Liver (tissue), 10 donors: ENCODE measurements around the gene SHLD3. TPM values are rescaled to one million over a fixed set of nuclear protein-coding genes. Genes with fewer than 3 reads are reported as not detected.
"Not testable (repeated sequence)": the region's sequence is repeated elsewhere in the genome, so short reads cannot be mapped to it uniquely, and the experiment has no call there.

Experiments
- DNase-seq: peaks from one replicate; pipeline ENCODE4 v3.0.0-alpha.2; 2017; ENCODE audit warnings: low spot score
- H3K27ac ChIP-seq, 2 donors: one replicate each; pipeline ENCODE4 v1.7.0; 2013; ENCODE audit warnings: inconsistent platforms in 2 of 2, low read length in 2 of 2, control low read depth in 1 of 2, low read depth in 1 of 2, mild to moderate bottlenecking in 1 of 2
- H3K27me3 ChIP-seq, 4 donors: one replicate each; pipeline versions ENCODE4 v1.6.1 to v1.7.0; 2013; ENCODE audit warnings: low read length in 3 of 4, inconsistent platforms in 1 of 4, mild to moderate bottlenecking in 1 of 4, moderate library complexity in 1 of 4; ENCODE audit not compliant: control insufficient read depth in 4 of 4, insufficient read depth in 4 of 4
- H3K36me3 ChIP-seq, 4 donors: one replicate each; pipeline versions ENCODE4 v1.6.1 to v1.7.0; 2013; ENCODE audit warnings: low read length in 3 of 4, mild to moderate bottlenecking in 3 of 4, low read depth in 1 of 4, moderate library complexity in 1 of 4; ENCODE audit not compliant: control insufficient read depth in 4 of 4, insufficient read depth in 3 of 4
- H3K4me1 ChIP-seq, 4 donors: one replicate each; pipeline versions ENCODE4 v1.6.1 to v1.7.0; 2013; ENCODE audit warnings: low read length in 3 of 4, mild to moderate bottlenecking in 3 of 4, moderate library complexity in 1 of 4; ENCODE audit not compliant: control insufficient read depth in 4 of 4, insufficient read depth in 4 of 4
- H3K4me3 ChIP-seq, 3 donors: one replicate each; pipeline versions ENCODE4 v1.6.1 to v1.7.0; 2013; ENCODE audit warnings: low read length in 3 of 3, control low read depth in 1 of 3, low read depth in 1 of 3, mild to moderate bottlenecking in 1 of 3
- H3K9ac ChIP-seq, 2 donors: one replicate each; pipeline ENCODE4 v1.7.0; 2013; ENCODE audit warnings: low read length in 2 of 2, mild to moderate bottlenecking in 2 of 2, moderate library complexity in 2 of 2, control low read depth in 1 of 2, low read depth in 1 of 2
- H3K9me3 ChIP-seq, 4 donors: one replicate each; pipeline versions ENCODE4 v1.6.1 to v1.7.0; 2013; ENCODE audit warnings: low read length in 3 of 4; ENCODE audit not compliant: control insufficient read depth in 4 of 4
- EGR1 ChIP-seq, 2 donors: IDR thresholded peaks; 2 replicates each; pipeline ENCODE4 v1.6.1; 2016 to 2018; ENCODE audit warnings: antibody characterized with exemption in 2 of 2, low read depth in 2 of 2
- FOXA1 ChIP-seq: IDR thresholded peaks from 2 replicates; pipeline ENCODE4 v1.6.1; 2016; ENCODE audit warnings: antibody characterized with exemption
- FOXA2 ChIP-seq: IDR thresholded peaks from 2 replicates; pipeline ENCODE4 v1.6.1; 2016; ENCODE audit warnings: antibody characterized with exemption
- HNF4G ChIP-seq: IDR thresholded peaks from 2 replicates; pipeline ENCODE4 v1.6.1; 2016; ENCODE audit warnings: antibody characterized with exemption
- JUND ChIP-seq, 2 donors: IDR thresholded peaks; 2 replicates each; pipeline ENCODE4 v1.6.1; 2016; ENCODE audit warnings: antibody characterized with exemption in 2 of 2
- NR2F2 ChIP-seq: IDR thresholded peaks from 2 replicates; pipeline ENCODE4 v1.6.1; 2016; ENCODE audit warnings: antibody characterized with exemption
- REST ChIP-seq: IDR thresholded peaks from 2 replicates; pipeline ENCODE4 v1.6.1; 2016; ENCODE audit warnings: antibody characterized with exemption, mild to moderate bottlenecking
- RXRA ChIP-seq, 2 donors: IDR thresholded peaks; 2 replicates each; pipeline ENCODE4 v1.6.1; 2017 to 2018; ENCODE audit warnings: antibody characterized with exemption in 2 of 2, mild to moderate bottlenecking in 1 of 2
- SP1 ChIP-seq: IDR thresholded peaks from 2 replicates; pipeline ENCODE4 v1.6.1; 2018; ENCODE audit warnings: antibody characterized with exemption, mild to moderate bottlenecking
- YY1 ChIP-seq: IDR thresholded peaks from 2 replicates; pipeline ENCODE4 v1.6.1; 2016; ENCODE audit warnings: antibody characterized with exemption, mild to moderate bottlenecking
- WGBS: extraction: QIAGEN DNeasy Blood & Tissue Kit; methylation state at CpG from one replicate; pipeline ENCODE4 v1.1.7; 2013; 5-methylcytosine and 5-hydroxymethylcytosine counted together
- polyA plus RNA-seq, 2 donors: library from polyadenylated mRNA; stranded (reverse) in 1 of 2; unstranded in 1 of 2; fragments of 200-250 nt in 1 of 2; fragments of >200 nt in 1 of 2; fragmentation: Nextera tagmentation in 1 of 2; extraction: Ambion mirVana in 1 of 2; gene quantifications; one replicate each; pipeline versions ENCODE4 v1.2.1 to v1.2.3, GENCODE V29; 2013 to 2015
- small RNA-seq: library from RNA; depleted of rRNA; stranded (forward); fragments of <200 nt; gene quantifications from one replicate; pipeline ENCODE3, GENCODE V24; 2014
- total RNA-seq, 2 donors: library from RNA; depleted of rRNA; stranded (reverse); fragments of >200 nt; gene quantifications; one replicate each; pipeline ENCODE4 v1.2.3, GENCODE V29; 2014
- TF ChIP-seq, protein P1 (sequence below): IDR thresholded peaks from 2 replicates; pipeline ENCODE4 v1.6.1; 2016; ENCODE audit warnings: antibody characterized with exemption
- TF ChIP-seq, protein P2 (sequence below): IDR thresholded peaks from 2 replicates; pipeline ENCODE4 v1.6.1; 2016; ENCODE audit warnings: antibody characterized with exemption
- TF ChIP-seq, protein P3 (sequence below): IDR thresholded peaks from 2 replicates; pipeline ENCODE4 v1.6.1; 2016; ENCODE audit warnings: antibody characterized with exemption
- donor health status: healthy.
- donor health status: healthy.
- donor health status: healthy.
- donor health status: healthy.
- donor health status: healthy.

SHLD3 gene
- total and polyA plus RNA-seq, 4 donors = 1.0 to 2.5 (median 1.8) TPM

DNA sequence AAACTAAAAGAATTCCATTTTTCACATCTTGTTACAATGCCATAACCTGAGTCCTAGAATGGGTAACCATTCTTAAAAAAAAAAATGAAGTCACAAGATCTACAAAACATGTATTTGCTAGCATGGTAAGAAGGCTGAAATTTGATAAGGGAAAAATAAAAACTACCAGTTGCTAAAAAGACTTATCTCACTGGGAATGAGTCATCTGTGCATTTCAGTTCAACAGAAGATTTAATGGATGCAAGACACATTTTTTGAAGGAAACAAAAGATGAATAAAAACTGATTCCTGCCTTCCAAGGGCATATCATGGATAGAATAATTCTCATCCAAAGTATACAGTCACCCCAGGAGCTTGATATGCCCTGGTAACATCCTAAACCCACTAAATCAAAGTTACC lies 49.9 kb downstream of the SHLD3 start:
- Histone ChIP-seq H3K27ac (no peak overlapping the region), H3K9me3 (no peaks in the 10 kb centered on the region), H3K27me3 (no peaks in the 10 kb centered on the region), H3K9ac (no peak overlapping the region), H3K4me3 (no peak overlapping the region), H3K36me3 (peaks cover 0 to 4% (median 2%) of the 10 kb centered on the region in 4 donors), H3K4me1 (no peaks in the 10 kb centered on the region)
- TF ChIP-seq YY1 (no peak), REST (no peak), SP1 (no peak), EGR1 (IDR thresholded peaks at IDR 0.05; ENCODE audit: low read depth in 2 of 2) (no peak), NR2F2 (no peak), RXRA (IDR thresholded peaks at IDR 0.05) (no peak), JUND (IDR thresholded peaks at IDR 0.05) (no peak), HNF4G (no peak), FOXA2 (no peak), FOXA1 (no peak)
- TF ChIP-seq, protein P1, sequence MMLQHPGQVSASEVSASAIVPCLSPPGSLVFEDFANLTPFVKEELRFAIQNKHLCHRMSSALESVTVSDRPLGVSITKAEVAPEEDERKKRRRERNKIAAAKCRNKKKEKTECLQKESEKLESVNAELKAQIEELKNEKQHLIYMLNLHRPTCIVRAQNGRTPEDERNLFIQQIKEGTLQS = no peak
- TF ChIP-seq, protein P2, sequence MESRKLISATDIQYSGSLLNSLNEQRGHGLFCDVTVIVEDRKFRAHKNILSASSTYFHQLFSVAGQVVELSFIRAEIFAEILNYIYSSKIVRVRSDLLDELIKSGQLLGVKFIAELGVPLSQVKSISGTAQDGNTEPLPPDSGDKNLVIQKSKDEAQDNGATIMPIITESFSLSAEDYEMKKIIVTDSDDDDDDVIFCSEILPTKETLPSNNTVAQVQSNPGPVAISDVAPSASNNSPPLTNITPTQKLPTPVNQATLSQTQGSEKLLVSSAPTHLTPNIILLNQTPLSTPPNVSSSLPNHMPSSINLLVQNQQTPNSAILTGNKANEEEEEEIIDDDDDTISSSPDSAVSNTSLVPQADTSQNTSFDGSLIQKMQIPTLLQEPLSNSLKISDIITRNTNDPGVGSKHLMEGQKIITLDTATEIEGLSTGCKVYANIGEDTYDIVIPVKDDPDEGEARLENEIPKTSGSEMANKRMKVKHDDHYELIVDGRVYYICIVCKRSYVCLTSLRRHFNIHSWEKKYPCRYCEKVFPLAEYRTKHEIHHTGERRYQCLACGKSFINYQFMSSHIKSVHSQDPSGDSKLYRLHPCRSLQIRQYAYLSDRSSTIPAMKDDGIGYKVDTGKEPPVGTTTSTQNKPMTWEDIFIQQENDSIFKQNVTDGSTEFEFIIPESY = no peak
- TF ChIP-seq, protein P3, sequence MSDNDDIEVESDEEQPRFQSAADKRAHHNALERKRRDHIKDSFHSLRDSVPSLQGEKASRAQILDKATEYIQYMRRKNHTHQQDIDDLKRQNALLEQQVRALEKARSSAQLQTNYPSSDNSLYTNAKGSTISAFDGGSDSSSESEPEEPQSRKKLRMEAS = no peak
- DNase-seq = no peak

GRCh38 chr5:65676056-65676455 lies 51.2 kb downstream of the SHLD3 start:
- DNase-seq, H3K27me3 ChIP-seq, H3K27ac ChIP-seq, H3K9ac ChIP-seq, H3K4me1 ChIP-seq, H3K36me3 ChIP-seq, H3K9me3 ChIP-seq, H3K4me3 ChIP-seq: not testable (repeated sequence)
- WGBS = 91% methylated on average over 3 of the region's 3 CpGs

Small RNA genes within 50 kb of the gene (small RNA-seq; reads per million reads assigned to genes)
- gene RNU6-540P = not detected

Other genes starting within 250 kb of the SHLD3 start
- gene ADAMTS6, start 143.1 kb upstream of the SHLD3 start, total RNA-seq = 1 to 10 TPM in 1 of 2 donors, under 1 TPM in 1; 0.92 to 2.0 TPM
- under 1 TPM; 0.06 to 0.26 TPM for gene ADAMTS6, start 143.1 kb upstream of the SHLD3 start, polyA plus RNA-seq
- gene CENPK, start 61.9 kb upstream of the SHLD3 start, total RNA-seq = 10 to 100 TPM in 1 of 2 donors, under 1 TPM in 1; 0.33 to 23.1 TPM
- 1 to 10 TPM in 1 of 2 donors, under 1 TPM in 1; 0.79 to 1.1 TPM for gene CENPK, start 61.9 kb upstream of the SHLD3 start, polyA plus RNA-seq
- gene PPWD1, start 61.7 kb upstream of the SHLD3 start, total RNA-seq = 10 to 100 TPM; 14.4 to 23.7 TPM
- gene PPWD1, start 61.7 kb upstream of the SHLD3 start, polyA plus RNA-seq = 1 to 10 TPM; 5.8 to 9.2 TPM
- gene TRIM23, start 694 bp upstream of the SHLD3 start, total RNA-seq = 10 to 100 TPM; 14.6 to 25.0 TPM
- 1 to 10 TPM; 3.1 to 3.6 TPM for gene TRIM23, start 694 bp upstream of the SHLD3 start, polyA plus RNA-seq
- gene TRAPPC13, start within 50 bp of the SHLD3 start, total RNA-seq = 10 to 100 TPM; 10.7 to 11.2 TPM
- gene TRAPPC13, start within 50 bp of the SHLD3 start, polyA plus RNA-seq = 1 to 10 TPM; 6.8 to 8.9 TPM
- gene SGTB, start 97.1 kb downstream of the SHLD3 start, total RNA-seq = 1 to 10 TPM; 2.7 to 3.2 TPM
- gene SGTB, start 97.1 kb downstream of the SHLD3 start, polyA plus RNA-seq = 1 to 10 TPM in 1 of 2 donors, under 1 TPM in 1; 0.79 to 1.0 TPM
- gene NLN, start 97.2 kb downstream of the SHLD3 start, total RNA-seq = 10 to 100 TPM; 13.4 to 26.4 TPM
- gene NLN, start 97.2 kb downstream of the SHLD3 start, polyA plus RNA-seq = 10 to 100 TPM; 13.5 to 24.7 TPM